Left forelimb (tissue), 1 donor: ENCODE measurements around the gene IL31RA.
"Not testable (repeated sequence)": the region's sequence is repeated elsewhere in the genome, so short reads cannot be mapped to it uniquely, and the experiment has no call there.

ENCODE experiments used
- DNase-seq: peaks from one replicate; pipeline ENCODE4 v3.0.0-alpha.2; 2018; ENCODE audit warnings: low spot score

Gene IL31RA

GRCh38 chr5:55925712-55926111 lies 74.6 kb downstream of the IL31RA start:
- no peak for DNase-seq

- no peak for DNase-seq
These were observed 75.3 kb downstream of the IL31RA start for GRCh38 chr5:55926476-55926875.

GRCh38 chr5:55927861-55928655 lies 76.9 kb downstream of the IL31RA start:
- DNase-seq = no peak

- no peak for DNase-seq
These were observed 78.1 kb downstream of the IL31RA start for GRCh38 chr5:55929020-55929799.

GRCh38 chr5:55932700-55933099 lies 81.5 kb downstream of the IL31RA start:
- no peak for DNase-seq

GRCh38 chr5:55933377-55934114 lies 82.4 kb downstream of the IL31RA start:
- no peak for DNase-seq

GRCh38 chr5:55934115-55934613 lies 83.0 kb downstream of the IL31RA start:
- DNase-seq = no peak

GRCh38 chr5:55934720-55935119 lies 83.6 kb downstream of the IL31RA start:
- no peak for DNase-seq

GRCh38 chr5:55935371-55935770 lies 84.2 kb downstream of the IL31RA start:
- no peak for DNase-seq

GRCh38 chr5:55936100-55936693 lies 85.0 kb downstream of the IL31RA start:
- DNase-seq = peak; percentile 81

- DNase-seq = not testable (repeated sequence)
These were observed 86.4 kb downstream of the IL31RA start for GRCh38 chr5:55937598-55937997.

GRCh38 chr5:55941154-55941553 lies 90.0 kb downstream of the IL31RA start:
- DNase-seq = not testable (repeated sequence)

- DNase-seq = no peak
These were observed 108.1 kb downstream of the IL31RA start for GRCh38 chr5:55959208-55959607.

- DNase-seq = no peak
These were observed 109.6 kb downstream of the IL31RA start for GRCh38 chr5:55960779-55961178.

- DNase-seq = no peak
These were observed 114.4 kb downstream of the IL31RA start for GRCh38 chr5:55965525-55965924.

- DNase-seq = no peak
These were observed 115.1 kb downstream of the IL31RA start for GRCh38 chr5:55966284-55966683.

- DNase-seq = no peak
These were observed 118.8 kb downstream of the IL31RA start for GRCh38 chr5:55969956-55970355.
